ENCODE results near the gene NINJ2. TPM values are rescaled to one million over a fixed set of nuclear protein-coding genes. Genes with fewer than 3 reads are reported as not detected.

NINJ2 gene
- total RNA-seq, 1 donor from 2014 or later: not detected

- Mint-ChIP-seq H3K36me3 (peaks cover 3% of the 10 kb centered on the region), H3K9me3 (no peaks in the 10 kb centered on the region), H3K4me1 (ENCODE audit: unreplicated experiment) (no peaks in the 10 kb centered on the region), H3K27me3 (peaks cover 8% of the 10 kb centered on the region), H3K4me3 (no peak overlapping the region), H3K27ac (no peak overlapping the region)
- TF ChIP-seq CTCF (conservative IDR thresholded peaks at IDR 0.05): no peak
- no peak for DNase-seq (ENCODE audit: extremely low spot score, unreplicated experiment)
Measured at GRCh38 chr12:585062-586061, 77.9 kb downstream of the NINJ2 start.

DNA sequence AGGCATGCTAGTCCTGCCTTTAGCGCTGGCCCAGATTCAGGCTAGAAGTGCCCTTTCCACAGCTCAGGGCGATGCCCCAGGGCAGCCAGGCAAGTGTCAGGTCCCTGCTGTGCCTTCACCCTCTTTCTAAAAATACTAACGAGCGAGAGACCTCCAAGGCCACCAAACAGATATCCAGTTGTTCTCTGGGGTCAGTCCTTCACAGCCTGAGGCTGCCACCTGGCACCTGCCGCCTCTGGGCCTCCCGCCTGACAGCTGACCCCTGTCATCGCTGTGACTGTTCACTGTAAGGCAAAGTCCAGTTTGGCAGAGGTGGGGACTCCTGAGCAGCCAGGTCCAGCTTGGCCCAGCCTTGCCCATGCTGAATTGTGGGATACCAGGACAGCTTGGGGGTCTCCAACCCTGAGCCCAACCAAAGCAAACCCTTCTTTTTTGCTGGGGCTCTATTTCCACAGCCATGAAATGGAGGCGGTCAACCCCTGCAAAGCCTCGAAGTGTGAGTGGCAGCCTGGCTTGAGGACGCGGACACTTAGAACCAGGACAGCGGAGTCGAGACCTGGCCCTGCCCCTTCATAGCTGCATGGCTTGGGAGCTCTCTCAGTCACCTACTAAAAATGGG, 79.9 kb downstream of the NINJ2 start:
- H3K9me3 Mint-ChIP-seq: no peaks in the 10 kb centered on the region
- peaks cover 7% of the 10 kb centered on the region for H3K27me3 Mint-ChIP-seq
- no peak for DNase-seq (ENCODE audit: extremely low spot score, unreplicated experiment)
- peaks cover 3% of the 10 kb centered on the region for H3K36me3 Mint-ChIP-seq
- TF ChIP-seq CTCF (conservative IDR thresholded peaks at IDR 0.05): peak; percentile 42
- no peak overlapping the region for H3K4me3 Mint-ChIP-seq
- no peak overlapping the region for H3K27ac Mint-ChIP-seq
- H3K4me1 Mint-ChIP-seq (ENCODE audit: unreplicated experiment): peaks cover 12% of the 10 kb centered on the region

- Mint-ChIP-seq H3K4me1 (ENCODE audit: unreplicated experiment) (peaks cover 16% of the 10 kb centered on the region), H3K36me3 (no peaks in the 10 kb centered on the region), H3K27me3 (peaks cover 7% of the 10 kb centered on the region), H3K27ac (no peak overlapping the region), H3K4me3 (no peak overlapping the region), H3K9me3 (no peaks in the 10 kb centered on the region)
- no peak for DNase-seq (ENCODE audit: extremely low spot score, unreplicated experiment)
- no peak for TF ChIP-seq CTCF (conservative IDR thresholded peaks at IDR 0.05)
Measured at GRCh38 chr12:581746-582145, 81.5 kb downstream of the NINJ2 start.

DNA sequence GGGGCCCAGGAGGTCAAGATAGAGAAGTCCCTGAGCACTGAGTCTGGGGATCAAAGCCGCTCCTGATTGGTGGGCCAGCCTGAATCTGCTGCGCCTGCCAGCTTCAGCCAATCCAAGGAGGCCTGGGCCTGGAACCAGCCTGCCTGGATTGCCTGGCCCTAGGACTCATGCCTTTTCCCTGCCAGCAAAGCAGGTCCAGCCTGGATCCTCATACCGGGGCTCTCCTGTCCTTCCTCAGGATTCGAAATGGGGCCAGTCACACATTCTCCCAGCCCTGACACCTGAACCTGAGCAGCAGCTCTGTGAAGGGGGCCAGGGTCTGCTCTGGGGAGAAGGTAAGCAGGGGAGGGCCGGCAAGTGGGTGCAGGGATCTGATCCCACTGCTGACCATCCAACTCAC, 81.9 kb downstream of the NINJ2 start:
- H3K9me3 Mint-ChIP-seq: no peaks in the 10 kb centered on the region
- peaks cover 7% of the 10 kb centered on the region for H3K27me3 Mint-ChIP-seq
- H3K4me1 Mint-ChIP-seq (ENCODE audit: unreplicated experiment): peaks cover 16% of the 10 kb centered on the region
- no peak overlapping the region for H3K4me3 Mint-ChIP-seq
- no peak overlapping the region for H3K27ac Mint-ChIP-seq
- TF ChIP-seq CTCF (conservative IDR thresholded peaks at IDR 0.05): no peak
- H3K36me3 Mint-ChIP-seq: no peaks in the 10 kb centered on the region
- no peak for DNase-seq (ENCODE audit: extremely low spot score, unreplicated experiment)

GRCh38 chr12:580813-581212, 82.4 kb downstream of the NINJ2 start:
- H3K4me1 Mint-ChIP-seq (ENCODE audit: unreplicated experiment): peaks cover 16% of the 10 kb centered on the region
- H3K36me3 Mint-ChIP-seq: no peaks in the 10 kb centered on the region
- H3K9me3 Mint-ChIP-seq: no peaks in the 10 kb centered on the region
- no peak for TF ChIP-seq CTCF (conservative IDR thresholded peaks at IDR 0.05)
- DNase-seq (ENCODE audit: extremely low spot score, unreplicated experiment): no peak
- H3K27me3 Mint-ChIP-seq: peaks cover 7% of the 10 kb centered on the region
- H3K4me3 Mint-ChIP-seq: no peak overlapping the region
- H3K27ac Mint-ChIP-seq: no peak overlapping the region
